GM18508 (cell line): ENCODE data around the gene TUBA3C.

ENCODE experiments used
- ATAC-seq: cut with Tn5 transposase; IDR thresholded peaks from one replicate; pipeline ENCODE4 v1.9.1; 2021; ENCODE audit warnings: moderate number of reproducible peaks; ENCODE audit not compliant: insufficient read depth, unreplicated experiment

The TUBA3C gene

DNA sequence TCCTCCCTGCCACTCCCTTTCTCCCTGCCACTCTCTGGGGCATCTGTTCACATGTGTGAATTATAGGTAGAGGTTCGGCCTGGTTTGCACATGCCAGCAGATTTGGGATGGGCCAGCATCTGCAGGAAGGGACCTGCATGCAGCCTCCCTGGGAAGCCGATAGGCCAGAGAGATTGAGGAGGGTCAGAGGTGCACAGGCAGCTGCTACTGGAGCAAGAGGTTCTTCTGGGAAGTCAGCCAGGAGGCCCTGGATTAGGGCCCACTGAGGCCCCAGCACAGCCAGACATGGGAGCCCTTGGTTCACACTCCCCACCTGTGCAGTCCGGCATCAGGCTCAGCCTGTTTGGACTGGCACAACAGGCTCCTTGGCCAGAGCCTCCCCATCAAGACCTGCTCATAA is 12.1 kb downstream of the TUBA3C start:
- no peak for ATAC-seq

GRCh38 chr13:19161308-19161707 is 20.3 kb downstream of the TUBA3C start:
- ATAC-seq, result no peak

DNA sequence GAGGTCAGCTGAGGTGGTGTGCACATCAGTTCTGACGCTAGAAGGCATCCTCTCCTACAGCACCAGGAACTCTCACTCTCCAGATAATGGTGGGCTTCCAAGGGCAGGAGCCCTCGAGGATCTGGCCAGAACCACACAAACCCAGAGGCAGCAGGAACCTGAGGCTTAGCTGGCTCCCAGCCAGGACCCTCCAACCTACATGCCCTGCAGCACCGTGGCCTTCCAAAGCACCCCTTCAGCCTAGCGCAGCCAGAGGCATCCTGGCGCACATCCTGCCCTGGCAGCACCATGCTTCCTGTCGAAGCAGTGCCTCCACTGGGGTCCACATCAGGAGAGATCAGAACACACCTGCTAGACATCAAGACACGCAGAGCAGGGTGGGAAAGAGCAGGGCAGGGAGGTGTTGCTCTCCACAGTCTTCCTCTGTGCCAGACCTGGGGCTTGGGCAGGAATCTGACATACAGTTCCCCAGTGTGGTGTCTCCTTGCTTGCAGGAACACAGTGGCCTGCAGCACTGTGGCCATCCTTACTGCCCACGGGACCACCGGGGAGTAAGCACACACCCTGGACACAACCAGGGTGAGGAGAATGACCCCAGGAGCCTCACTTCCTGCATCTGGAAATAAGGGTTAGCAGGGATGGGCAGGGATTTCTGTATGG is 21.7 kb downstream of the TUBA3C start:
- no peak for ATAC-seq

DNA sequence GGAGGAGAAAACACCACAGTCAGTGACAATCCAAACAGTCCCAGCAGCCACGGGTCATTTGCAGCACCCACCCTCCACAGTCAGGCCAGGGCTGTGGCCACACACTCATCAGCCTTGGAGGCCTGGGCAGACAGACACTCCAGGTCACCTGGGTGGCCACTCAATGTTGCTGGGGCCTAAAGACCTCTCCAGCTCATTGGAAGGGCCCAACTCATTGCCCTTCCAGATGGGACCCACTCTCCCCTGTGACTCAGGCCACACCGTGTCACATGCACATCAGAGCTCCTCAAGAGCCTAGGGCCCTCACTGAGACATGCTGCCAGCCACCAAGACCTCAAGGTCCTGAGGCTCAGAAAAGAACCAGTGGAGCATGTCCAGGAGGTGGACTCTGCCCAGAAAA is 22.4 kb downstream of the TUBA3C start:
- ATAC-seq, result no peak

- no peak for ATAC-seq
Measured at GRCh38 chr13:19158526-19159174, 23.0 kb downstream of the TUBA3C start.

- ATAC-seq, result no peak
Measured at GRCh38 chr13:19158006-19158405, 23.6 kb downstream of the TUBA3C start.

GRCh38 chr13:19157461-19157860 is 24.2 kb downstream of the TUBA3C start:
- ATAC-seq, result no peak

- no peak for ATAC-seq
Measured at GRCh38 chr13:19156013-19156825, 25.4 kb downstream of the TUBA3C start.

DNA sequence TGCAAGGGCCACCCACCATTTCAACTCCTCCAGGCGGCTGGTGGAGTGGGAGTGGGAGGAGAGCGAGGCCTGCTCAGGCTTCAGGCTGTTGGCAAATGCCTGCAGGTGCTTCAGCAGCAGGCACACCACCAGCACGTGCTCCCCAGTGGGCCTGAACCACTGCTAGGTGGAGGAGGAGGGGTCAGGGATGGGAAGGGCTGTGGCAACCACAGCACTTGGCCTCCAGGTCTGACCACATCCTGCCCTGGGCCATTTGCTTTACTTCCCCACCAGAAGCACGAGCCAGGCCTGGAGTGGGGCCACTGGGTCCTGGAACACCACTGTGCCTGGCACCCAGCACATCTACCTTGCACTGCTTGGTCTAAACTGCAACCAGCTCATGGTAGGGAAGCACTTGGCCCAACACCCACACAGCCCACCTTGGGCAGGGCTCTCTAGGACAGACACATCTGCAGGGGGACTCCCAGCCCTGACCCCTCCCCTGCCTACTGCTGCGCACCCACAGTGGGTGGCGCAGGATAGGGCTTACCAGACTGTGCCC is 26.2 kb downstream of the TUBA3C start:
- no peak for ATAC-seq

GRCh38 chr13:19154843-19155242 is 26.8 kb downstream of the TUBA3C start:
- no peak for ATAC-seq

DNA sequence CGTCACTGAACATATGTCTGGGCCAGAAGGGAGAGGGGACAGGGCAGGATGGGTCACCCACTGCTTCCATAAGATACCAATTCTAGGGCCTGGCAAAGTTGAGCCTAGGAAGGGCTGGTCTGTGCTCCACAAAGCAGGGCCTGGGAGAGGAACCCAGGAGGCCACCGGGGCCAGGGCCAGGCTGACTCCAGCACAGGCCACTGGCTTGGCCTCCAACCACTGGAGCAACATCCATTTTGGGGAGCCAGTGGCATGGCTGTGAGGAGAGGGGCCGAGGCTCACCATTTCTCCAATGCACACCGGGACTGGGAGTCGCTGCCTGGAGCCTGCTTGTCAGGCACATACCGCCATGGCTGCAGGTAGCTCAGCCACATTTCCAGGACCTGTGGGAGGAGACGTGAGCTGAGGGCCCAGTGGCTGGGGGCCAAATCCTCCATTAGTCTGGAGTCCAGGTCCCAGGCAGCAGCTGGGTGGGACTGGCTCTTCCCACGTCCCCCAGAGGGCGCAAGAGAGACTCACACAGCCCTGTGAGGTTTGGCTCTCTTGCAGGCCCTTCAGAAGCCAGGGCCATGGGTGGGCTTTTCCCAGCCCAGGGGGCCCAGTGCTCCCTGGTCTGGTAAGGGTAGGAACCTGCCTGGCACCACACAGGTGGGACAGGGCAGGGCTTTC is 27.7 kb downstream of the TUBA3C start:
- ATAC-seq, result no peak

DNA sequence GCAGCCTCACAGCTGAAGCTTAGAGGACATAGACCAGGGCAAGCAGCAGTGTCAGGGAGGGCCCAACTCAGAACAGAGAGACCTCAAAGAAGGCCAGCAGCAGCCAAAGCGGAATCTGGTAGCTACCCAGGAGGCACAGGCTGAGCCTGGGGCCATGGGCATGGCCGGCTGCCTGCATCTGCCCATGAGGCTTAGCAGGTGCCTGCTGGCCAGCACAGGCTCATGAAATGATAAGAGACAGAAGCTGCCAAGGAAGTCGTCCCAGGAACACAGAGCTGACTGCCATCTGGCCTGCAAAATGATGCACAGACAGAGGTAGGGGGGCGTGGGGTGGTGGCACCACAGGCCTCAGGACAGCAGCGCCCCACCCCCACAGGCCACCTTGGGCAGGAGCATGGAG is 29.2 kb downstream of the TUBA3C start:
- ATAC-seq, result no peak

GRCh38 chr13:19151581-19152263 is 29.9 kb downstream of the TUBA3C start:
- no peak for ATAC-seq

DNA sequence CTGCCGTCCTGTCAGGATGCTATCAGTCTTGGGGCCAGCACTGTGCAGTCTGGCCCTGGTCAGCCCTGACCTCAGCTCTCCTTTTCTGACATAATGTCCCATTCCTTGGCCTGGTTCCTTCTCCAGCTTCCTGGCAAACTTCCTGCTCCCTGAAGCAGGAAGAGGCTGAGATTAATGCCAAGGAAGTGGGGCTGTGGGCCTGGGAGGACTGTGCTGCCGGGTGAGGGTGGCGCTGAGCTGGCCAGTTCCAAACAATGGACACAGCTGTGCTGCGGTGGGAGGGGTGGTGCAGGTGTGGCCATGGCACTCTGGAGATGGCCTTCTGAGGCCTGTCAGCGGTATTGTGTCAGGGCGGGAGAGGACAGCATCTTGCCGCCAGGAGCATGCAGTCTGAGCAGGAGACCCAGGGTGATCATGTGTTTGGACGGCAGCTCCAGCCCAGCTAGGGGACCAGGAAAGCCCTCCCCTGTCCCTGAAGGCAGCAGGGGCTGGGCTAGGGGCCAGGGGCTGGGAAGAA is 30.9 kb downstream of the TUBA3C start:
- no peak for ATAC-seq

- no peak for ATAC-seq
Measured at GRCh38 chr13:19150226-19150625, 31.4 kb downstream of the TUBA3C start.

DNA sequence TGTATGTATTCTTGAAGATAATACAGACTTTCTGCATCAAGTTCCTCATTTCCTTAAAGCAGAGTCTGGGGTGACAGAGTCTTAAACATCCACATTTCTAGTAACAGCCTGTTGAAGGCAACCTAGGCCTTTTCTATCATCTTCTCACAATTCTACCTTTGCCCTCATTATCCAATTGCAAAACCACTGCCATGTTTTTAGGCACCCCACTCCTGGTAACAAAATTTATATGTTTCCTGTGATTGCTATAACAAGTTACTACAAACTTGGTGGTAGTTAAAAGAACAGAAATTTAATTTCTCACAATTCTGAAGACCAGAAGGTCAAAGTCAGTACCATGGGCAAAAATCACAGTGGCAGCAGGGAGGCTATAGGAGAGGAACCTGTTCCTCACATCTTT is 33.1 kb downstream of the TUBA3C start:
- no peak for ATAC-seq
